Right kidney (tissue), 9 donors: ENCODE data around the gene CCR5.
"Not testable (repeated sequence)": the region's sequence is repeated elsewhere in the genome, so short reads cannot be mapped to it uniquely, and the experiment has no call there.

Experiments used
- DNase-seq: peaks from one replicate; pipeline ENCODE4 v3.0.0-alpha.2; 2016
- long read RNA-seq, 8 donors: transcript quantifications; one replicate each; lab custom pipeline, GENCODE V29; 2026

CCR5 gene
- long read RNA-seq, donor 1: 0 reads
- long read RNA-seq, donor 2: 0 reads
- long read RNA-seq, donor 3: 0 reads
- long read RNA-seq, donor 4: 0 reads
- long read RNA-seq, donor 5: 0 reads
- long read RNA-seq, donor 6: 0 reads
- long read RNA-seq, donor 7: 0 reads
- long read RNA-seq, donor 8: 0 reads

GRCh38 chr3:46370839-46371518, at the start of gene CCR5:
Gene CCR5 (plus strand): TSS chr3:46370946. CDS start chr3:46372903, 1,957 bp downstream.
- DNase-seq: no peak

GRCh38 chr3:46321461-46322104, 49.2 kb upstream of the CCR5 start:
- DNase-seq: no peak

GRCh38 chr3:46324036-46324435, 46.7 kb upstream of the CCR5 start:
- no peak for DNase-seq

- no peak for DNase-seq
Measured at GRCh38 chr3:46325645-46326300, 45.0 kb upstream of the CCR5 start.

GRCh38 chr3:46330676-46331075, 40.1 kb upstream of the CCR5 start:
- DNase-seq: not testable (repeated sequence)

- no peak for DNase-seq
Measured at GRCh38 chr3:46334741-46335478, 35.8 kb upstream of the CCR5 start.

GRCh38 chr3:46335541-46335940, 35.2 kb upstream of the CCR5 start:
- no peak for DNase-seq

GRCh38 chr3:46337911-46338310, 32.8 kb upstream of the CCR5 start:
- DNase-seq: no peak

GRCh38 chr3:46338840-46339239, 31.9 kb upstream of the CCR5 start:
- DNase-seq: no peak

- DNase-seq: no peak
Measured at GRCh38 chr3:46344476-46344875, 26.3 kb upstream of the CCR5 start.

- no peak for DNase-seq
Measured at GRCh38 chr3:46348823-46349482, 21.8 kb upstream of the CCR5 start.

GRCh38 chr3:46349484-46350261, 21.1 kb upstream of the CCR5 start:
- DNase-seq: no peak

GRCh38 chr3:46350262-46350565, 20.5 kb upstream of the CCR5 start:
- no peak for DNase-seq

GRCh38 chr3:46351646-46352045, 19.1 kb upstream of the CCR5 start:
- DNase-seq: no peak

GRCh38 chr3:46353090-46353489, 17.7 kb upstream of the CCR5 start:
- DNase-seq: no peak

GRCh38 chr3:46353647-46354410, 16.9 kb upstream of the CCR5 start, which contains the start of gene CCR2:
Gene CCR2 (plus strand): TSS chr3:46354111. CDS start chr3:46357528, 3,417 bp downstream.
- no peak for DNase-seq

- no peak for DNase-seq
Measured at GRCh38 chr3:46354478-46354877, 16.3 kb upstream of the CCR5 start.

GRCh38 chr3:46354984-46355383, 15.8 kb upstream of the CCR5 start:
- no peak for DNase-seq

GRCh38 chr3:46356276-46356675, 14.5 kb upstream of the CCR5 start:
- DNase-seq: no peak

GRCh38 chr3:46356909-46357308, 13.8 kb upstream of the CCR5 start:
- no peak for DNase-seq

- DNase-seq: no peak
Measured at GRCh38 chr3:46358466-46358865, 12.3 kb upstream of the CCR5 start.
